Spleen (tissue), 11 donors: ENCODE data around the gene LPGAT1. TPM values are rescaled to one million over a fixed set of nuclear protein-coding genes. Genes with fewer than 3 reads are reported as not detected.

Source experiments
- DNase-seq: peaks from one replicate; pipeline ENCODE4 v3.0.0-alpha.2; 2020
- H3K27ac ChIP-seq, 8 donors: fragments of 200-600 bp; sonication (generic) in 7 of 8; 1 replicate in 4 of 8; 2 replicates in 4 of 8; pipeline versions ENCODE4 v1.5.0 to v1.8.0; 2016 to 2021; ENCODE audit warnings: inconsistent platforms in 4 of 8, mild to moderate bottlenecking in 4 of 8, moderate library complexity in 1 of 8
- H3K27me3 ChIP-seq, 7 donors: fragments of 200-600 bp; sonication (generic) in 6 of 7; replicated peaks in 1 of 7; 1 replicate in 4 of 7; 2 replicates in 3 of 7; pipeline versions ENCODE4 v1.5.0 to v1.8.0; 2016 to 2021; ENCODE audit warnings: inconsistent platforms in 3 of 7, mild to moderate bottlenecking in 1 of 7
- H3K36me3 ChIP-seq, 6 donors: fragments of 200-600 bp; sonication (generic) in 5 of 6; 1 replicate in 4 of 6; 2 replicates in 2 of 6; pipeline versions ENCODE4 v1.5.0 to v1.8.0; 2016 to 2021; ENCODE audit warnings: inconsistent platforms in 2 of 6
- H3K4me1 ChIP-seq, 6 donors: fragments of 200-600 bp; sonication (generic) in 5 of 6; 1 replicate in 3 of 6; 2 replicates in 3 of 6; pipeline versions ENCODE4 v1.5.0 to v1.8.0; 2016 to 2021; ENCODE audit warnings: inconsistent platforms in 3 of 6
- H3K4me3 ChIP-seq, 8 donors: fragments of 200-600 bp; sonication (generic) in 7 of 8; 1 replicate in 4 of 8; 2 replicates in 4 of 8; pipeline versions ENCODE4 v1.5.0 to v1.8.0; 2016 to 2021; ENCODE audit warnings: inconsistent platforms in 4 of 8, mild to moderate bottlenecking in 4 of 8, moderate library complexity in 2 of 8
- H3K9me3 ChIP-seq, 8 donors: fragments of 200-600 bp; sonication (generic) in 7 of 8; 1 replicate in 4 of 8; 2 replicates in 4 of 8; pipeline versions ENCODE4 v1.5.0 to v1.8.0; 2016 to 2021; ENCODE audit warnings: inconsistent platforms in 4 of 8
- POLR2A ChIP-seq, 3 donors: fragments of 450-650 bp; IDR thresholded peaks; one replicate each; pipeline ENCODE4 v1.5.1; 2017; ENCODE audit warnings: antibody characterized with exemption in 3 of 3, mild to moderate bottlenecking in 1 of 3
- POLR2AphosphoS5 ChIP-seq, 3 donors: sonication (generic); formaldehyde crosslinking; IDR thresholded peaks; one replicate each; pipeline ENCODE4 v1.5.1; 2017; ENCODE audit warnings: antibody characterized with exemption in 3 of 3
- WGBS, 5 donors: extraction: QIAGEN DNeasy Blood & Tissue Kit in 3 of 5; methylation state at CpG; one replicate each; pipeline versions ENCODE4 v1.1.5 to v1.1.7; 2013 to 2018; 5-methylcytosine and 5-hydroxymethylcytosine counted together
- intact Hi-C: fragments of 100-400 bp; cut with DNase I; formaldehyde crosslinking; loops from one replicate; pipeline ENCODE4 v1.15.0; 2023; ENCODE audit warnings: low total_unique reads
- polyA plus RNA-seq, 3 donors: library from polyadenylated mRNA; stranded (reverse); fragments of 200-250 nt; gene quantifications; one replicate each; pipeline ENCODE4 v1.2.1, GENCODE V29; 2013
- total RNA-seq, 7 donors: library from RNA; depleted of rRNA in 3 of 7; stranded (reverse); fragments of >200 nt in 3 of 7; fragmentation: NEBNext Ultra II Directional in 4 of 7; extraction: Animal tissue kit (Norgen Biotek cat#: 25700) in 4 of 7; gene quantifications; one replicate each; pipeline versions ENCODE4 v1.1.0 to v1.2.1, GENCODE V29; 2016 to 2021
- TF ChIP-seq, protein P1 (sequence below), 11 experiments: fragments of 200-600 bp in 7 of 11; fragments of 450-650 bp in 4 of 11; sonication (generic) in 4 of 11; IDR thresholded peaks in 8 of 11; conservative IDR thresholded peaks in 3 of 11; 1 replicate in 7 of 11; 2 replicates in 4 of 11; pipeline versions ENCODE4 v1.4.0 to v1.8.0; 2016 to 2021; ENCODE audit warnings: antibody characterized with exemption in 11 of 11, inconsistent platforms in 4 of 11, mild to moderate bottlenecking in 1 of 11
- donor health status: healthy with polysubstance abuse.
- donor health status: DM: no; HTN: no; CAD: no; lungs with moderate emphysema.
- donor health status: DM: no; HTN: no; CAD: no.
- donor health status: Bipolar disorder and iron deficiency.
- donor health status: healthy.
- donor health status: DM: no; HTN: no; CAD: no.
- donor health status: DM: yes; HTN: yes; CAD: no.

Gene LPGAT1
- total and polyA plus RNA-seq, 10 donors, result 8.8 to 80.6 (median 60.7) TPM

DNA sequence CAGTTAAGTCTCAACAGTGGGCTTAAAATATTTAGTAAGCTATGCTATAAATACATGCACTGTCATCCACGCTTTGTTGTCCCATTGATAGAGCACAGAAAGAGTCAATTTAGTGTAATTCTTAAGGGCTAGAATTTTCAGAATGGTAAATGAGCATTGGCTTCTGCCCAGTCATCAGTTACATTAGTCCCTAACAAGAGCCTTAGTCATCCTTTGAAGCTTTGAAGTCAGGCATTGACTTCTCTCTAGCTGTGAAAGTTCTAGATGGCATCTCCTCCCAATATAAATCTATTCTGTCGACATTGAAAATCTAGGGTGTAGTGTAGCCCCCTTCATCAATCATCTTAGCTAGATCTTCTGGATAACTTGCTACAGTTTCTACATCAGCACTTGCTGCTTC, 12.0 kb upstream of the LPGAT1 start:
- 91 to 98% (median 96%) methylated on average over 2 of the region's 2 CpGs for WGBS, 5 donors
- intact Hi-C loops, result no loop called here
- peak overlapping the region in 6 of 8 donors; percentile 10 to 61 (median 47) for H3K27ac ChIP-seq
- no peak overlapping the region for H3K4me3 ChIP-seq
- H3K27me3 ChIP-seq, result no peaks in the 10 kb centered on the region
- TF ChIP-seq, protein P1, sequence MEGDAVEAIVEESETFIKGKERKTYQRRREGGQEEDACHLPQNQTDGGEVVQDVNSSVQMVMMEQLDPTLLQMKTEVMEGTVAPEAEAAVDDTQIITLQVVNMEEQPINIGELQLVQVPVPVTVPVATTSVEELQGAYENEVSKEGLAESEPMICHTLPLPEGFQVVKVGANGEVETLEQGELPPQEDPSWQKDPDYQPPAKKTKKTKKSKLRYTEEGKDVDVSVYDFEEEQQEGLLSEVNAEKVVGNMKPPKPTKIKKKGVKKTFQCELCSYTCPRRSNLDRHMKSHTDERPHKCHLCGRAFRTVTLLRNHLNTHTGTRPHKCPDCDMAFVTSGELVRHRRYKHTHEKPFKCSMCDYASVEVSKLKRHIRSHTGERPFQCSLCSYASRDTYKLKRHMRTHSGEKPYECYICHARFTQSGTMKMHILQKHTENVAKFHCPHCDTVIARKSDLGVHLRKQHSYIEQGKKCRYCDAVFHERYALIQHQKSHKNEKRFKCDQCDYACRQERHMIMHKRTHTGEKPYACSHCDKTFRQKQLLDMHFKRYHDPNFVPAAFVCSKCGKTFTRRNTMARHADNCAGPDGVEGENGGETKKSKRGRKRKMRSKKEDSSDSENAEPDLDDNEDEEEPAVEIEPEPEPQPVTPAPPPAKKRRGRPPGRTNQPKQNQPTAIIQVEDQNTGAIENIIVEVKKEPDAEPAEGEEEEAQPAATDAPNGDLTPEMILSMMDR (IDR thresholded peaks at IDR 0.05 in 8 of 11, conservative IDR thresholded peaks at IDR 0.05 in 3 of 11), result no peak
- no peak for TF ChIP-seq POLR2A (IDR thresholded peaks at IDR 0.05)
- no peak for TF ChIP-seq POLR2AphosphoS5 (IDR thresholded peaks at IDR 0.05)
- peaks cover 0 to 16% (median 12%) of the 10 kb centered on the region in 6 donors for H3K4me1 ChIP-seq
- no peaks in the 10 kb centered on the region for H3K9me3 ChIP-seq
- no peaks in the 10 kb centered on the region for H3K36me3 ChIP-seq
- DNase-seq, result no peak

DNA sequence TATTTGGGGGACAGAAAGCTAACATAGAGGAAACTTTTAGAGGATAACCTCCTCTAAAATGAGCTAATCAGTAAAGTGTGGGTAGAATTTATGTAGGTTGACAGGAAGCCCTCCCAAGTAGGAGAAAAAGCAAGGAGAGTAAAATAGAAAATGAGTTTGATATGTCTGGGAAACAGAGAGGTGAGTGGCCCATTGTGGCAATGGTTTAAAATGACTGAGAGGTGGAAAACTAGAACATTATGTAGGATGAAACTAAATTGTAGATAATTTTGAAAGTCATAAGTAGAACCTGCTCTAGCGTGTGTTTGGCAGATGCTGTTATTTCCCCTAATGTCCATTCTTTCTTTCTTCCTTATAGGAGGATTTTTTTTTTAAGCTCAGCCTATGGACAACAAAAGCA, 8.5 kb upstream of the LPGAT1 start:
- no peaks in the 10 kb centered on the region for H3K27me3 ChIP-seq

DNA sequence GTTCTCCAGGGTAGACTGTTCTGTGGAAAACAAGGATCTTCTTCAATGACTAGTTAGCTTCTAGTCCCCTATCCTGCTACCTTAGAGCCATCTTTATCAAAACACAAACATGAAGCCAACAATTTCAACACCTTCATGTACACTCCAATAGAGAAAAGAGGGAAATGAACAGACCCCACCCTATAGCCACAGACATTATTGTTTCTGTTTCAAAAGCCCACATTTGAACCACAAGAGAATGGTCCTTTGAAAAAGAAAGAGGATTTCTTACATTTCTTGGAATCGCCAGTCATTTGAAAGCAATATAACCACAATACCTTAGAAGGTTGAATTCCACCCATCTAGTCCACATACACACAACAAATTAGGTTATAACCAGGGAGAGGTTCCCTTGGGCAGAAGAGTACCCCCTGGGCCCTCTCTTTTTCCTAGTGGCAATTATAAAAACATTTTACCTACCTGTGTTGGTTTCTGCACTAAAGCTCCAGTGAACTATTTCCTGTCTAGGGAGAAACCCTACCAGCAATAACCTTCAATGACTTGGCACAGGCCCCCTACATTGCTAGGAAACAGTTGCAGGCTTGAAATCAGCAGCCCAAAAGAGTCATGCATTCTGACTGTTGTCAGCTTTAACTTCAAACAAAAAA, 2.7 kb upstream of the LPGAT1 start:
- Histone ChIP-seq H3K36me3 (no peaks in the 10 kb centered on the region), H3K27me3 (no peaks in the 10 kb centered on the region), H3K9me3 (no peaks in the 10 kb centered on the region), H3K4me1 (peaks cover 13 to 50% (median 41%) of the 10 kb centered on the region in 6 donors), H3K27ac (no peak overlapping the region), H3K4me3 (no peak overlapping the region)
- TF ChIP-seq POLR2AphosphoS5 (IDR thresholded peaks at IDR 0.05) (no peak), POLR2A (IDR thresholded peaks at IDR 0.05) (no peak)
- TF ChIP-seq, protein P1 (IDR thresholded peaks at IDR 0.05 in 8 of 11, conservative IDR thresholded peaks at IDR 0.05 in 3 of 11), result no peak
- 39 to 72% (median 52%) methylated on average over 1 of the region's 1 CpG for WGBS, 5 donors
- no peak for DNase-seq
- intact Hi-C loops, result loop anchor here (5.0 to 10.0 kb wide), 2 partner anchors 136 to 202 kb away; partner anchors contain the start of genes DTL and INTS7

More for the DNA sequence above, 8.5 kb upstream of the LPGAT1 start:
- TF ChIP-seq POLR2AphosphoS5 (IDR thresholded peaks at IDR 0.05) (no peak), POLR2A (IDR thresholded peaks at IDR 0.05) (no peak)
- TF ChIP-seq, protein P1 (IDR thresholded peaks at IDR 0.05 in 8 of 11, conservative IDR thresholded peaks at IDR 0.05 in 3 of 11), result no peak
- H3K9me3 ChIP-seq, result no peaks in the 10 kb centered on the region
- 77 to 97% (median 84%) methylated on average over 1 of the region's 1 CpG for WGBS, 5 donors
- intact Hi-C loops, result loop anchor here (10.0 kb wide), 1 partner anchor 196 kb away; the partner anchor contains the start of genes DTL and INTS7
- no peak overlapping the region for H3K27ac ChIP-seq
- H3K4me1 ChIP-seq, result peaks cover 0 to 16% (median 12%) of the 10 kb centered on the region in 6 donors
- no peaks in the 10 kb centered on the region for H3K36me3 ChIP-seq
- no peak for DNase-seq
- no peak overlapping the region for H3K4me3 ChIP-seq

DNA sequence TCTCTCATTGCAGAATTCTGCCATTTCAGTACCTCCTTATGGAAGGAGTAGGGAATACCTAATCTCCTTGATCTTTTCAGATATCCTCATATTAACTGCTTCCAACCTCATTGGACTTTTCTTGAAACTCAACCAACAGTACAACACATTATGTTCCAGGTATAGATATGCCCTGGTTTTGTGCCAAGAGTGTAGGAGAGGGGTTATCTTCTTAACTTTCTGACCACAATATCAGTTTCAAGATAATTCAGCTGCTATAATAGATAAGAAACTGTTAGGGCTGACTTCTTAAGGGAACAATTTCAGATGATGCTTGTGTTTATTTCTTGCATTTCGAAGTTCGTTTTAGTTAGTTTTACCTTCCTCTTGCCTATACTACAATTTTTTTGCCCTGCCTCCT, 2.1 kb upstream of the LPGAT1 start:
- Histone ChIP-seq H3K27ac (no peak overlapping the region), H3K36me3 (no peaks in the 10 kb centered on the region), H3K4me1 (peaks cover 18 to 56% (median 48%) of the 10 kb centered on the region in 6 donors), H3K27me3 (no peaks in the 10 kb centered on the region), H3K4me3 (no peak overlapping the region), H3K9me3 (no peaks in the 10 kb centered on the region)
- TF ChIP-seq POLR2A (IDR thresholded peaks at IDR 0.05) (no peak), POLR2AphosphoS5 (IDR thresholded peaks at IDR 0.05) (no peak)
- TF ChIP-seq, protein P1 (IDR thresholded peaks at IDR 0.05 in 8 of 11, conservative IDR thresholded peaks at IDR 0.05 in 3 of 11), result no peak
- WGBS, 5 donors, result 45 to 90% (median 64%) methylated on average over 2 of the region's 2 CpGs
- DNase-seq, result no peak
- intact Hi-C loops, result loop anchor here (5.0 to 10.0 kb wide), 2 partner anchors 135 to 202 kb away; partner anchors contain the start of genes DTL and INTS7
